Esophagus muscularis mucosa (tissue), 4 donors: Measurements from ENCODE around the gene GATAD1. TPM values are rescaled to one million over a fixed set of nuclear protein-coding genes. Genes with fewer than 3 reads are reported as not detected.

Experiments used
- DNase-seq: peaks from one replicate; pipeline ENCODE4 v3.0.0-alpha.2; 2017; ENCODE audit errors: extremely low spot score
- H3K27ac ChIP-seq, 4 donors: fragments of 200-600 bp; sonication (generic); replicated peaks in 1 of 4; 1 replicate in 3 of 4; 2 replicates in 1 of 4; pipeline ENCODE4 v1.5.1; 2016 to 2019; ENCODE audit warnings: mild to moderate bottlenecking in 1 of 4
- H3K27me3 ChIP-seq, 4 donors: fragments of 200-600 bp; sonication (generic); one replicate each; pipeline versions ENCODE4 v1.5.1 to v1.6.0; 2016 to 2019
- H3K36me3 ChIP-seq, 4 donors: fragments of 200-600 bp; sonication (generic); one replicate each; pipeline ENCODE4 v1.5.1; 2016 to 2019
- H3K4me1 ChIP-seq, 4 donors: fragments of 200-600 bp; sonication (generic); one replicate each; pipeline ENCODE4 v1.5.1; 2016 to 2019
- H3K4me3 ChIP-seq, 4 donors: fragments of 200-600 bp; sonication (generic); 1 replicate in 2 of 4; 2 replicates in 2 of 4; pipeline ENCODE4 v1.5.1; 2016 to 2019; ENCODE audit warnings: mild to moderate bottlenecking in 4 of 4, moderate library complexity in 1 of 4
- H3K9me3 ChIP-seq, 4 donors: fragments of 200-600 bp; sonication (generic); 1 replicate in 3 of 4; 2 replicates in 1 of 4; pipeline ENCODE4 v1.5.1; 2016 to 2019
- EP300 ChIP-seq: sonication (generic); formaldehyde crosslinking; IDR thresholded peaks from one replicate; pipeline ENCODE4 v1.6.1; 2017; ENCODE audit warnings: antibody characterized with exemption
- POLR2A ChIP-seq: fragments of 450-650 bp; IDR thresholded peaks from one replicate; pipeline ENCODE4 v1.6.1; 2017; ENCODE audit warnings: antibody characterized with exemption, moderate library complexity, mild to moderate bottlenecking, low read depth
- POLR2AphosphoS5 ChIP-seq, 2 donors: sonication (generic); formaldehyde crosslinking; IDR thresholded peaks; one replicate each; pipeline ENCODE4 v1.6.1; 2017; ENCODE audit warnings: antibody characterized with exemption in 2 of 2
- WGBS: methylation state at CpG from one replicate; pipeline ENCODE4 v1.1.5; 2018; 5-methylcytosine and 5-hydroxymethylcytosine counted together
- intact Hi-C: fragments of 100-400 bp; cut with DNase I; formaldehyde crosslinking; loops from one replicate; pipeline ENCODE4 v1.15.1; 2023
- total RNA-seq, 4 donors: library from RNA; depleted of rRNA; stranded (reverse); fragments of >200 nt; gene quantifications; one replicate each; pipeline versions ENCODE4 v1.1.0 to v1.2.1, GENCODE V29; 2016
- TF ChIP-seq, protein P1 (sequence below), 3 experiments: fragments of 200-600 bp in 2 of 3; fragments of 450-650 bp in 1 of 3; sonication (generic) in 2 of 3; IDR thresholded peaks; one replicate each; pipeline ENCODE4 v1.5.1; 2017 to 2019; ENCODE audit warnings: antibody characterized with exemption in 3 of 3, mild to moderate bottlenecking in 2 of 3, moderate library complexity in 1 of 3

GATAD1 gene
- total RNA-seq, 4 donors from 2014 or later = 28.2 to 38.6 (median 35.7) TPM

DNA sequence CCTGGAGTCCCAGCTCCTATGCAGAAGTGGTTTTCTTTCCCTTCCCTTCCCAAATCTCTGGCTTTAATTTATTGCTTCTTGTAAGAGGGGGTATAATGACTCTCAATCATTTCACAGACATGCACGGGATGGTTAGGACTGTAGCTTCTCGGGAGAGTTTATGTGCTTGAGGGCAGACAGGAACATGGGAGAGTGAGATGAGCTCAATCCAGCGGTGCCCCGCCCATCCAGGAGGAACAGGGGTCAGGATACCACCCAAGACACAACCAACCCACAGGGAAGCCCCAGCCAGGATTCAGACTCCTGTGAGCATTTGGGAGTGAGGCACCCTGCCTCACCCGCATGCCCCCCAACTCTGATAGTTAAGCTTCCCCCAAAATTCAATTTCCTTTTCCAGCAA lies 33.7 kb upstream of the GATAD1 start:
- Histone ChIP-seq H3K4me1 (no peaks in the 10 kb centered on the region), H3K4me3 (no peak overlapping the region), H3K27me3 (peaks cover 0 to 14% (median 0%) of the 10 kb centered on the region in 4 donors), H3K36me3 (no peaks in the 10 kb centered on the region), H3K27ac (no peak overlapping the region), H3K9me3 (no peaks in the 10 kb centered on the region)
- no peak for DNase-seq
- WGBS = 71% methylated on average over 4 of the region's 5 CpGs
- TF ChIP-seq EP300 (no peak), POLR2AphosphoS5 (IDR thresholded peaks at IDR 0.05) (no peak), POLR2A (no peak)
- TF ChIP-seq, protein P1, sequence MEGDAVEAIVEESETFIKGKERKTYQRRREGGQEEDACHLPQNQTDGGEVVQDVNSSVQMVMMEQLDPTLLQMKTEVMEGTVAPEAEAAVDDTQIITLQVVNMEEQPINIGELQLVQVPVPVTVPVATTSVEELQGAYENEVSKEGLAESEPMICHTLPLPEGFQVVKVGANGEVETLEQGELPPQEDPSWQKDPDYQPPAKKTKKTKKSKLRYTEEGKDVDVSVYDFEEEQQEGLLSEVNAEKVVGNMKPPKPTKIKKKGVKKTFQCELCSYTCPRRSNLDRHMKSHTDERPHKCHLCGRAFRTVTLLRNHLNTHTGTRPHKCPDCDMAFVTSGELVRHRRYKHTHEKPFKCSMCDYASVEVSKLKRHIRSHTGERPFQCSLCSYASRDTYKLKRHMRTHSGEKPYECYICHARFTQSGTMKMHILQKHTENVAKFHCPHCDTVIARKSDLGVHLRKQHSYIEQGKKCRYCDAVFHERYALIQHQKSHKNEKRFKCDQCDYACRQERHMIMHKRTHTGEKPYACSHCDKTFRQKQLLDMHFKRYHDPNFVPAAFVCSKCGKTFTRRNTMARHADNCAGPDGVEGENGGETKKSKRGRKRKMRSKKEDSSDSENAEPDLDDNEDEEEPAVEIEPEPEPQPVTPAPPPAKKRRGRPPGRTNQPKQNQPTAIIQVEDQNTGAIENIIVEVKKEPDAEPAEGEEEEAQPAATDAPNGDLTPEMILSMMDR (IDR thresholded peaks at IDR 0.05) = no peak
- intact Hi-C loops = no loop called here

DNA sequence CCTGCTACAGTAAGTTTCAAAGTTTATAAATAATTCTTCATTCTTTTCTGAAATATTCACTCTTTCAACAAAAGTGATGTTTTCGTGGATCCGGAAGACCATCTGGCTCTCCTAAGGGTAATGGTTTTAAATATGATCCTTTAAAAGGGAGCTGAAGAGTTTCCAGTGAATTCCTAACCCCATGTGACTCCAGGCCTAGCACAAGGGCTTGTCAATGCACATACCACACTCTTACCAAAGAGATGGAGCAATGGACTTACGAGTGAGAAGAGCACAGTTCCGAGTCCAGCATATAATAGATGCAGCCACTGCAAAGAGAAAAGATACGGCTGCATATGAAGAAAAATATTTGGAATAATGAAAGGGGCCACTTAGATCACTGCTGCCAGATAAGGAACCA lies 32.1 kb upstream of the GATAD1 start:
- 68% methylated on average over 5 of the region's 5 CpGs for WGBS
- intact Hi-C loops = no loop called here
- DNase-seq = no peak
- no peaks in the 10 kb centered on the region for H3K4me1 ChIP-seq
- TF ChIP-seq POLR2AphosphoS5 (IDR thresholded peaks at IDR 0.05) (no peak), POLR2A (no peak), EP300 (no peak)
- TF ChIP-seq, protein P1 (IDR thresholded peaks at IDR 0.05) = no peak
- H3K9me3 ChIP-seq = no peaks in the 10 kb centered on the region
- peaks cover 0 to 14% (median 0%) of the 10 kb centered on the region in 4 donors for H3K27me3 ChIP-seq
- H3K36me3 ChIP-seq = no peaks in the 10 kb centered on the region
- no peak overlapping the region for H3K4me3 ChIP-seq
- H3K27ac ChIP-seq = no peak overlapping the region

DNA sequence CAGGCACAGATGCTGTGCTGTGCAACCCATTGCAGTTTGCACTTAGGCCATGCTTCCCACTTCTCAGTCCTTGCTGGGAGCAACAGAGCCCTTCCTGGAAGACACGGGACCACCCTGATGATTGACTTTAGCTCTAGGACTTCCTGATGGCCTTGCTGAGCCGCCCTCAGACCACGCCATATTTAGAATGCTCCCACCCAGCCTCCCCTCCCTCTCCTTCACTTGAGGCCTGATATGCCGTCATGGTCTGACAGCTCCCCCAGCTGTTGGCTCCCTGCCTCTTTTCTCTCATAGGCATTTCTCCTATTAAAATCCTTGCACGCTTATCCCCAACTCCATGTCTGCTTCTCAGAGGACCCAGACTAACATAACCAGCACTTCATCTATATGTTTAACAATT lies 29.4 kb upstream of the GATAD1 start:
- no peak for DNase-seq
- intact Hi-C loops = no loop called here
- Histone ChIP-seq H3K27ac (no peak overlapping the region), H3K36me3 (no peaks in the 10 kb centered on the region), H3K27me3 (peaks cover 0 to 4% (median 0%) of the 10 kb centered on the region in 4 donors), H3K4me3 (no peak overlapping the region), H3K4me1 (no peaks in the 10 kb centered on the region), H3K9me3 (no peaks in the 10 kb centered on the region)
- 68% methylated on average over 5 of the region's 5 CpGs for WGBS
- no peak for TF ChIP-seq POLR2AphosphoS5 (IDR thresholded peaks at IDR 0.05)

DNA sequence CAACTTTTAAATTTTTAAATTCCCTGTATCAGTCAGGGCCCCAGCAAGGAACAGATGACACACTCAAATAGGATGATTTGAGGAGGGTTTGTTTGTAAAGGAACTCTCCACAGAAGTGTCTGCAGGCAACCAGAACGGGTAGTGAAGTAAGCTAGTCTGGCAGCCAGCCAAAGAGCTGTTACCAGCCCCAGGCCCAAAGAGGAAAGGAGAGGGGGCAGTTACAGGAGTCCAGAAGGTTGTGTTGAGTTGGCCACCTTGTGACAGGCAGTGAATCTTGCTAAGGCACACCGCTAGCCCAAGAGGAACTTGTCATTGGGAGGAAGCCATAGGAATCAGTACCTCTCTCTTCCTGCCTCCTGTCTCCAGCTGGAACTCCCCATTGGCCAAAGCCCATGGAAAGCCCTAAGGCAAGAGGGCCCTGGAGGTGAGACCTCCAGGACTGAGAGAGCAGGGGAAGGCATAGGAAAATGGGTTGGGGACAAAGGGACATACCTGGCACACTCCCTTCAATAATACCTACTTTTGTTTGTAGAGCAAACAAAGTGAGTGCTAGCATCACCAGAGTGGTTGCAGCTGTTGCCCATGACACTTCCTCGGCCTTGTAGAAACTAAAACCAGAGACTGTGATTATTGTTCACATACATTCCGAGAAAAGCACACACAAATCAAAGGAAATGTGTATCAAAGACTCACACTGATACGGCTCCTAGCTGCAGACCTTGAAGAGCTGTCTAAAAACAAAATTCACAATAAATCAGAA lies 25.4 kb upstream of the GATAD1 start:
- no peaks in the 10 kb centered on the region for H3K9me3 ChIP-seq
- no peak overlapping the region for H3K27ac ChIP-seq
- H3K4me3 ChIP-seq = no peak overlapping the region
- no peak for DNase-seq
- TF ChIP-seq POLR2AphosphoS5 (IDR thresholded peaks at IDR 0.05) = no peak
- TF ChIP-seq EP300 = no peak
- no peak for TF ChIP-seq POLR2A
- TF ChIP-seq, protein P1 (IDR thresholded peaks at IDR 0.05) = no peak
- WGBS = 67% methylated on average over 5 of the region's 5 CpGs
- peaks cover 0 to 13% (median 3%) of the 10 kb centered on the region in 4 donors for H3K27me3 ChIP-seq
- intact Hi-C loops = no loop called here
- H3K4me1 ChIP-seq = peaks cover 0 to 9% (median 3%) of the 10 kb centered on the region in 4 donors
- no peaks in the 10 kb centered on the region for H3K36me3 ChIP-seq

DNA sequence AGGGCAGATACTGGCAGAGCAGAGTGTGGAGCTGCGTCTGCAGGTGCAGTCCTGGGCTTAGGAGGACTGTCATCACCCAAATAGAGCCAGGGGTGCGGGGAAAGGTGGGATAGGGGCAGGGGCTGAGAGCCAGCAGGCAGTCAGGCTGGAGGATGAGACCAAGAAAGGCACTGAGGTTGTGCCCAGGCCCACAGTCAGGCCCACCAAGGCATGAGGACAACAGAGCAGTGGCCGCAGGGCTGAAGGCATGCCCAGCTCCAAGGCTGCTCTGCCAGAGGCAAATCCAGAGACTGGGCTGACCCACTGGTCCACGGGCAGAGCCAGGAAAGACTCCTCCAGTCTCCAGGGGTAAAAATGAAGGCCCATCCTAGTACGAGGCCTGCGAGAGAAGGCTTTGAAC lies 24.4 kb upstream of the GATAD1 start:
- WGBS = 89% methylated on average over 6 of the region's 6 CpGs
- no peak overlapping the region for H3K4me3 ChIP-seq
- intact Hi-C loops = no loop called here
- H3K27ac ChIP-seq = no peak overlapping the region
- H3K36me3 ChIP-seq = no peaks in the 10 kb centered on the region
- H3K27me3 ChIP-seq = peaks cover 0 to 19% (median 3%) of the 10 kb centered on the region in 4 donors
- H3K4me1 ChIP-seq = peaks cover 0 to 9% (median 3%) of the 10 kb centered on the region in 4 donors
- H3K9me3 ChIP-seq = no peaks in the 10 kb centered on the region
- TF ChIP-seq, protein P1 (IDR thresholded peaks at IDR 0.05) = no peak
- TF ChIP-seq EP300 = no peak
- TF ChIP-seq POLR2A = no peak
- TF ChIP-seq POLR2AphosphoS5 (IDR thresholded peaks at IDR 0.05) = no peak
- DNase-seq = no peak
